Measurements from ENCODE around the gene SNED1.

The SNED1 gene

DNA sequence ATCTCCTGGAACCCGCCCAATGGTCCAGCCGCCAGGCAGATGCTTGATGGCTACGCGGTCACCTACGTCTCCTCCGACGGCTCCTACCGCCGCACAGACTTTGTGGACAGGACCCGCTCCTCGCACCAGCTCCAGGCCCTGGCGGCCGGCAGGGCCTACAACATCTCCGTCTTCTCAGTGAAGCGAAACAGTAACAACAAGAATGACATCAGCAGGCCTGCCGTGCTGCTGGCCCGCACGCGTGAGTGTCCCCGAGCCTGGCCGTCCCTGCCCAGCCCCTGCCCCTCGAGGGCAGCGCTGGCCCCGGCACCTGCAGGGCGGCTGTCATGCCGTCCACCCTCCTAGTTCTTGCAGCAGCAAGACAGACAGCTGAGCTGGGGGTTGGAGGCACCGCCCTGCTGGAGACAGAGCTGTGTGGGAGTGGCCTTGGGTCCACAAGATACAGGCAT lies 67.0 kb downstream of the SNED1 start:
- H3K36me3 ChIP-seq (replicated peaks in 1 of 2; ENCODE audit: control insufficient read depth in 2 of 2, insufficient read depth in 2 of 2, low read length in 2 of 2), result no peaks in the 10 kb centered on the region
- peaks cover 4% of the 10 kb centered on the region for H3K79me1 ChIP-seq (ENCODE audit: low read depth, low read length)
- no peak overlapping the region for H3K4ac ChIP-seq (ENCODE audit: low read length)
- peaks cover 0 to 73% (median 0%) of the 10 kb centered on the region in 3 experiments for H3K27me3 ChIP-seq (ENCODE audit: control insufficient read depth in 3 of 3, insufficient read depth in 3 of 3, low read depth in 1 of 3, low read length in 3 of 3)
- H3K18ac ChIP-seq (ENCODE audit: low read length), result no peak overlapping the region
- H3K4me3 ChIP-seq (ENCODE audit: low read length in 2 of 2), result no peak overlapping the region
- no peak overlapping the region for H3K27ac ChIP-seq (replicated peaks; ENCODE audit: low read length)
- H3K4me1 ChIP-seq (ENCODE audit: control insufficient read depth in 2 of 2, insufficient read depth in 1 of 2, low read depth in 1 of 2, low read length in 2 of 2), result peaks cover 0 to 3% of the 10 kb centered on the region in 2 donors
- no peak overlapping the region for H2BK12ac ChIP-seq (ENCODE audit: low read length)
- no peak overlapping the region for H3K9ac ChIP-seq (ENCODE audit: low read depth, low read length, poor library complexity)
- whole genome bisulfite sequencing, 2 donors (ENCODE audit: extremely low coverage in 2 of 2, insufficient read length in 2 of 2, insufficient replicate concordance in 1 of 2), result no CpG with 5 or more reads among the region's 27 CpGs
- no peak overlapping the region for H2BK5ac ChIP-seq (ENCODE audit: low read length)
- no peak overlapping the region for H2BK15ac ChIP-seq (ENCODE audit: low read length)
- no peak overlapping the region for H2BK120ac ChIP-seq (ENCODE audit: low read depth, low read length)
- H3K23ac ChIP-seq (ENCODE audit: low read depth, low read length, poor library complexity), result no peak overlapping the region
- H2AFZ ChIP-seq (ENCODE audit: low read length), result no peak overlapping the region
- H4K8ac ChIP-seq (ENCODE audit: low read depth, low read length), result no peak overlapping the region
- H3K9me3 ChIP-seq (replicated peaks in 1 of 2; ENCODE audit: control insufficient read depth in 2 of 2, insufficient read depth in 1 of 2, low read depth in 1 of 2, low read length in 2 of 2), result no peaks in the 10 kb centered on the region
- no peak for DNase-seq (ENCODE audit: low spot score)
- H2AK5ac ChIP-seq (ENCODE audit: low read depth, low read length), result no peak overlapping the region
- H3K4me2 ChIP-seq (ENCODE audit: insufficient read depth, low read length, poor library complexity, severe bottlenecking), result no peak overlapping the region
- H3K14ac ChIP-seq (ENCODE audit: low read length), result peak overlapping the region; percentile 71
- H4K91ac ChIP-seq (ENCODE audit: low read depth, low read length, poor library complexity), result no peak overlapping the region

DNA sequence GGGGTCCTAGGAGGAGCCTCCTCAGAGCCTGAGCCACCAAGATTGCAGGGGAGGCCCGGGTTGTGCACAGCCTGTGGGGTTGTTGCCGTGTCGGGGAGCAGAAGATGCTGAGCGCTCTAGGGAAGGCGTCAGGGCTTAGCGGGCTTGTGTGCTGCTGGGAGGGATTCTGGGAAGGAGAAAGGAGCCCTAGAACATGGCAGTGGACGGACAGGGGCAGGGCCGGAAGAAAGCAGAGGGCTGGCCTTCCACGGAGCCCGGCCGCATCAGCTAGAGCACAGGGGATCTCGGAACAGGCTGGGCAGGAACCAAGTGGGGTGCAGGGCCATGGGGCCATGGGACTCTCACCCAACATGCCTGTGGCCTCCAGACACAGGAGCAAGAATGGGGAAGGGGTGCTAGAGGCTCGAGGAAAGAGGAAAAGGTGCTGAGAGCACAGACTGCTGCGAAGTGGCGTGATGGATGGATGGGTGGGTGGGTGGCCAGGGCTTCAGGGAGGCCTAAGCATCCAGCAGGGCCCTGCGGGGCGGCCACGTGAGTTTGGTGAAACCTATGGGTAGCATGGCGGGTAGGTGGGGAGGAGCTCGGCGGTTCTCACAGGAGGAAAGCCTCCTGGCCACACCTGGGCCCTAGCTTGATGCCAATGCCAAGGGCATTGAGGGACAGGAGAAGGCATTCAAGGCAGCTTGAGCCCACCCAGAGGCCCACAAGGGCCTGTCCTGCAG lies 67.9 kb downstream of the SNED1 start:
- H3K4me1 ChIP-seq (ENCODE audit: control insufficient read depth in 2 of 2, insufficient read depth in 1 of 2, low read depth in 1 of 2, low read length in 2 of 2), result peaks cover 1 to 3% of the 10 kb centered on the region in 2 donors
- H4K91ac ChIP-seq (ENCODE audit: low read depth, low read length, poor library complexity), result no peak overlapping the region
- no peak overlapping the region for H4K8ac ChIP-seq (ENCODE audit: low read depth, low read length)
- no peaks in the 10 kb centered on the region for H3K9me3 ChIP-seq (replicated peaks in 1 of 2; ENCODE audit: control insufficient read depth in 2 of 2, insufficient read depth in 1 of 2, low read depth in 1 of 2, low read length in 2 of 2)
- peaks cover 4% of the 10 kb centered on the region for H3K79me1 ChIP-seq (ENCODE audit: low read depth, low read length)
- no CpG with 5 or more reads among the region's 21 CpGs for WGBS, 2 donors (ENCODE audit: extremely low coverage in 2 of 2, insufficient read length in 2 of 2, insufficient replicate concordance in 1 of 2)
- peak overlapping the region in 1 of 2 donors; percentile 34 for H3K4me3 ChIP-seq (ENCODE audit: low read length in 2 of 2)
- H3K4me2 ChIP-seq (ENCODE audit: insufficient read depth, low read length, poor library complexity, severe bottlenecking), result no peak overlapping the region
- no peaks in the 10 kb centered on the region for H3K36me3 ChIP-seq (replicated peaks in 1 of 2; ENCODE audit: control insufficient read depth in 2 of 2, insufficient read depth in 2 of 2, low read length in 2 of 2)
- no peak overlapping the region for H2BK5ac ChIP-seq (ENCODE audit: low read length)
- peak overlapping the region; percentile 10 for H3K23ac ChIP-seq (ENCODE audit: low read depth, low read length, poor library complexity)
- no peak overlapping the region for H3K18ac ChIP-seq (ENCODE audit: low read length)
- H3K14ac ChIP-seq (ENCODE audit: low read length), result no peak overlapping the region
- no peak overlapping the region for H2BK120ac ChIP-seq (ENCODE audit: low read depth, low read length)
- H3K4ac ChIP-seq (ENCODE audit: low read length), result no peak overlapping the region
- H2AFZ ChIP-seq (ENCODE audit: low read length), result no peak overlapping the region
- H2BK12ac ChIP-seq (ENCODE audit: low read length), result no peak overlapping the region
- peak overlapping the region; percentile 21 for H3K9ac ChIP-seq (ENCODE audit: low read depth, low read length, poor library complexity)
- no peak overlapping the region for H3K27ac ChIP-seq (replicated peaks; ENCODE audit: low read length)
- H2AK5ac ChIP-seq (ENCODE audit: low read depth, low read length), result no peak overlapping the region
- DNase-seq (ENCODE audit: low spot score), result no peak
- peaks cover 0 to 70% (median 0%) of the 10 kb centered on the region in 3 experiments for H3K27me3 ChIP-seq (ENCODE audit: control insufficient read depth in 3 of 3, insufficient read depth in 3 of 3, low read depth in 1 of 3, low read length in 3 of 3)
- no peak overlapping the region for H2BK15ac ChIP-seq (ENCODE audit: low read length)

DNA sequence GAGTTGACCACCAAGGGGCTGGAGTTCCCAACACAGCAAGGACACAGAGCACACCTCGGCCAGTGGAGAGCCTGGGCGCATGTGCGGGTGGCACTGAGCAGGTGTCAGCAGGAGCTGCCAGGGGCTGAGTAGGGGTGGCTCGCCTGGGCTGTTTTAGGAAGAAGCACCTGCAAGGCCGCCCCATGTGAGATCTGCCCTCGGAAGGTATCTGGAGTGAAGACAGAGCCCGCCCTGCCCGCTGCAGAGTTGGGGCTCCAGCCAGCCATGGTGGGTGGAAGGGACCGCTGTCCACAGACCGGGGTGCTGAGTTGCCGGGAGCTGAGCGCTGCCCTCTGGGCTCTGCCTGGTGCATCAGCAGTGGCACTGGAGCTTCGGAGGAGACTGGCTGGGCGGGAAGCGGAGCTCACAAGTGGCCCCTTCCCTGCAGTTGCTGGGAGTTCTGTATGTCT lies 68.5 kb downstream of the SNED1 start:
- H4K91ac ChIP-seq (ENCODE audit: low read depth, low read length, poor library complexity), result no peak overlapping the region
- no peak overlapping the region for H2BK120ac ChIP-seq (ENCODE audit: low read depth, low read length)
- no peak overlapping the region for H2BK5ac ChIP-seq (ENCODE audit: low read length)
- H3K9me3 ChIP-seq (replicated peaks in 1 of 2; ENCODE audit: control insufficient read depth in 2 of 2, insufficient read depth in 1 of 2, low read depth in 1 of 2, low read length in 2 of 2), result no peaks in the 10 kb centered on the region
- peaks cover 0 to 68% (median 0%) of the 10 kb centered on the region in 3 experiments for H3K27me3 ChIP-seq (ENCODE audit: control insufficient read depth in 3 of 3, insufficient read depth in 3 of 3, low read depth in 1 of 3, low read length in 3 of 3)
- no peaks in the 10 kb centered on the region for H3K36me3 ChIP-seq (replicated peaks in 1 of 2; ENCODE audit: control insufficient read depth in 2 of 2, insufficient read depth in 2 of 2, low read length in 2 of 2)
- H2AK5ac ChIP-seq (ENCODE audit: low read depth, low read length), result no peak overlapping the region
- no peak overlapping the region for H3K4me2 ChIP-seq (ENCODE audit: insufficient read depth, low read length, poor library complexity, severe bottlenecking)
- peaks cover 4% of the 10 kb centered on the region for H3K79me1 ChIP-seq (ENCODE audit: low read depth, low read length)
- no peak overlapping the region for H2BK12ac ChIP-seq (ENCODE audit: low read length)
- DNase-seq (ENCODE audit: low spot score), result peak; percentile 29
- no CpG with 5 or more reads among the region's 15 CpGs for WGBS, 2 donors (ENCODE audit: extremely low coverage in 2 of 2, insufficient read length in 2 of 2, insufficient replicate concordance in 1 of 2)
- H2AFZ ChIP-seq (ENCODE audit: low read length), result no peak overlapping the region
- no peak overlapping the region for H3K27ac ChIP-seq (replicated peaks; ENCODE audit: low read length)
- H3K4ac ChIP-seq (ENCODE audit: low read length), result no peak overlapping the region
- no peak overlapping the region for H2BK15ac ChIP-seq (ENCODE audit: low read length)
- H4K8ac ChIP-seq (ENCODE audit: low read depth, low read length), result no peak overlapping the region
- H3K9ac ChIP-seq (ENCODE audit: low read depth, low read length, poor library complexity), result no peak overlapping the region
- H3K18ac ChIP-seq (ENCODE audit: low read length), result no peak overlapping the region
- H3K14ac ChIP-seq (ENCODE audit: low read length), result no peak overlapping the region
- peaks cover 1 to 3% of the 10 kb centered on the region in 2 donors for H3K4me1 ChIP-seq (ENCODE audit: control insufficient read depth in 2 of 2, insufficient read depth in 1 of 2, low read depth in 1 of 2, low read length in 2 of 2)
- no peak overlapping the region for H3K23ac ChIP-seq (ENCODE audit: low read depth, low read length, poor library complexity)
- H3K4me3 ChIP-seq (ENCODE audit: low read length in 2 of 2), result no peak overlapping the region

DNA sequence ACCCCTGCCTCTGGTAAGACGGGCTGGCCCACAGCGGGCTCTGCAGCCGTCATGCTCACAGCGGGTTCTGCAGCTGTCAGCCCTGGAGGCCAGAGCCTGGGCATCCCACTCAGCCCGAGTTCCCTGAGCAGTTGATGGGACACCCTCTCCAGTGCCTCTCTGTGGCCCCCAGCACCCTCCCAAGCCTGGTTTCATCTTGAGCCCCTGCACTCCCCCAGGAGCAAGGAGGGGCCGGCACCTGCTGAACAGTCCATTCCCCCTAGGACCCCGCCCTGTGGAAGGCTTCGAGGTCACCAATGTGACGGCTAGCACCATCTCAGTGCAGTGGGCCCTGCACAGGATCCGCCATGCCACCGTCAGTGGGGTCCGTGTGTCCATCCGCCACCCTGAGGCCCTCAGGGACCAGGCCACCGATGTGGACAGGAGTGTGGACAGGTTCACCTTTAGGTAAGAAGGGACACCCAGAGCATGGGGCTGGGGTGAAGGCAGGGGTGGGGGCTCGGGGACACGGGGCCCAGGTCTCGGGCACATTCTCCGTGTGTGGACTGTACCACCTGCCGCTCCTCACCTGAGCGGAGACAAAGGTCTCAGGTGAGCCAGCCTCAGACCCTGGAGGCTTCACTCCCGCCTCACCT lies 69.2 kb downstream of the SNED1 start:
- no peak overlapping the region for H3K4ac ChIP-seq (ENCODE audit: low read length)
- no peak overlapping the region for H3K4me2 ChIP-seq (ENCODE audit: insufficient read depth, low read length, poor library complexity, severe bottlenecking)
- H2BK15ac ChIP-seq (ENCODE audit: low read length), result no peak overlapping the region
- H3K9me3 ChIP-seq (replicated peaks in 1 of 2; ENCODE audit: control insufficient read depth in 2 of 2, insufficient read depth in 1 of 2, low read depth in 1 of 2, low read length in 2 of 2), result no peaks in the 10 kb centered on the region
- H3K18ac ChIP-seq (ENCODE audit: low read length), result no peak overlapping the region
- no peak overlapping the region for H3K14ac ChIP-seq (ENCODE audit: low read length)
- H3K23ac ChIP-seq (ENCODE audit: low read depth, low read length, poor library complexity), result no peak overlapping the region
- H4K8ac ChIP-seq (ENCODE audit: low read depth, low read length), result no peak overlapping the region
- no peak overlapping the region for H3K27ac ChIP-seq (replicated peaks; ENCODE audit: low read length)
- no peak overlapping the region for H3K4me3 ChIP-seq (ENCODE audit: low read length in 2 of 2)
- H2BK12ac ChIP-seq (ENCODE audit: low read length), result no peak overlapping the region
- H3K36me3 ChIP-seq (replicated peaks in 1 of 2; ENCODE audit: control insufficient read depth in 2 of 2, insufficient read depth in 2 of 2, low read length in 2 of 2), result no peaks in the 10 kb centered on the region
- no peak overlapping the region for H2AK5ac ChIP-seq (ENCODE audit: low read depth, low read length)
- no peak overlapping the region for H3K9ac ChIP-seq (ENCODE audit: low read depth, low read length, poor library complexity)
- H4K91ac ChIP-seq (ENCODE audit: low read depth, low read length, poor library complexity), result no peak overlapping the region
- H3K4me1 ChIP-seq (ENCODE audit: control insufficient read depth in 2 of 2, insufficient read depth in 1 of 2, low read depth in 1 of 2, low read length in 2 of 2), result peaks cover 1 to 3% of the 10 kb centered on the region in 2 donors
- no peak for DNase-seq (ENCODE audit: low spot score)
- H3K27me3 ChIP-seq (ENCODE audit: control insufficient read depth in 3 of 3, insufficient read depth in 3 of 3, low read depth in 1 of 3, low read length in 3 of 3), result peaks cover 0 to 61% (median 2%) of the 10 kb centered on the region in 3 experiments
- no peak overlapping the region for H2BK5ac ChIP-seq (ENCODE audit: low read length)
- WGBS, 2 donors (ENCODE audit: extremely low coverage in 2 of 2, insufficient read length in 2 of 2, insufficient replicate concordance in 1 of 2), result no CpG with 5 or more reads among the region's 21 CpGs
- peaks cover 4% of the 10 kb centered on the region for H3K79me1 ChIP-seq (ENCODE audit: low read depth, low read length)
- no peak overlapping the region for H2BK120ac ChIP-seq (ENCODE audit: low read depth, low read length)
- no peak overlapping the region for H2AFZ ChIP-seq (ENCODE audit: low read length)
